CD4-positive, alpha-beta T cell (primary cell): ENCODE measurements around the gene LALBA. TPM values are rescaled to one million over a fixed set of nuclear protein-coding genes. Genes with fewer than 3 reads are reported as not detected.

ENCODE experiments used
- ATAC-seq: fragments of 200-7000 bp; cut with Tn5 transposase; one replicate; pipeline ENCODE4 v1.10.0; 2022; ENCODE audit warnings: mild to moderate bottlenecking; ENCODE audit not compliant: poor library complexity
- CTCF ChIA-PET: fragments of 350-600 bp; sonication (Branson Sonifier 250); formaldehyde crosslinking; loops from one replicate; lab custom pipeline; 2021; ENCODE audit warnings: antibody characterized with exemption, inconsistent platforms; lab: Charles Lee
- POLR2A ChIA-PET: fragments of 350-600 bp; sonication (Branson Sonifier 250); formaldehyde crosslinking; loops from one replicate; lab custom pipeline; 2021; ENCODE audit warnings: antibody characterized with exemption, inconsistent platforms; lab: Charles Lee
- DNase-seq, 14 experiments: peaks; one replicate each; pipeline ENCODE4 v3.0.0-alpha.2; 2013 to 2020; ENCODE audit warnings: mixed read lengths in 2 of 14
- H3K27ac ChIP-seq, 2 donors: one replicate each; pipeline versions ENCODE4 v1.5.1 to v1.7.0; 2013; ENCODE audit warnings: low read length in 2 of 2, low read depth in 1 of 2, mild to moderate bottlenecking in 1 of 2
- H3K27me3 ChIP-seq, 2 experiments: 1 replicate in 1 of 2; 2 replicates in 1 of 2; pipeline versions ENCODE4 v1.6.1 to v1.7.0; 2013; ENCODE audit warnings: low read length in 2 of 2, control low read depth in 1 of 2, mild to moderate bottlenecking in 1 of 2, moderate library complexity in 1 of 2; ENCODE audit not compliant: insufficient read depth in 2 of 2, control insufficient read depth in 1 of 2
- H3K36me3 ChIP-seq: one replicate; pipeline ENCODE4 v1.6.1; 2013; ENCODE audit warnings: low read length, control low read depth; ENCODE audit not compliant: insufficient read depth
- H3K4me1 ChIP-seq: one replicate; pipeline ENCODE4 v1.6.1; 2013; ENCODE audit warnings: low read length, control low read depth; ENCODE audit not compliant: insufficient read depth
- H3K4me3 ChIP-seq: one replicate; pipeline ENCODE4 v1.5.1; 2013; ENCODE audit warnings: mild to moderate bottlenecking, low read length, moderate library complexity
- H3K9me3 ChIP-seq, 2 experiments: 1 replicate in 1 of 2; 2 replicates in 1 of 2; pipeline versions ENCODE4 v1.6.1 to v1.7.0; 2013; ENCODE audit warnings: low read length in 2 of 2, mild to moderate bottlenecking in 2 of 2, control low read depth in 1 of 2, moderate library complexity in 1 of 2; ENCODE audit not compliant: control insufficient read depth in 1 of 2, insufficient read depth in 1 of 2
- H3K27ac Mint-ChIP-seq: one replicate; pipeline ENCODE4 v1.8.0; 2020; ENCODE audit warnings: mixed read lengths
- H3K27me3 Mint-ChIP-seq: one replicate; pipeline ENCODE4 v1.8.0; 2021; ENCODE audit warnings: mixed read lengths
- H3K36me3 Mint-ChIP-seq: one replicate; pipeline ENCODE4 v1.8.0; 2021; ENCODE audit warnings: low read depth, mixed read lengths
- H3K4me1 Mint-ChIP-seq: one replicate; pipeline ENCODE4 v1.8.0; 2021; ENCODE audit warnings: low read depth, mixed read lengths
- H3K4me3 Mint-ChIP-seq: one replicate; pipeline ENCODE4 v1.8.0; 2020; ENCODE audit warnings: mild to moderate bottlenecking, mixed read lengths
- H3K9me3 Mint-ChIP-seq: one replicate; pipeline ENCODE4 v1.8.0; 2020; ENCODE audit warnings: mixed read lengths
- intact Hi-C, 2 experiments: fragments of 100-400 bp; cut with DNase I in 1 of 2; cut with micrococcal nuclease in 1 of 2; formaldehyde crosslinking; loops; one replicate each; pipeline versions ENCODE4 v1.15.1 to v1.9.0; 2023 to 2025; cut with DNase I, micrococcal nuclease
- total RNA-seq, 174 experiments: library from RNA in 2 of 174; stranded (reverse) in 2 of 174; gene quantifications; one replicate each; pipeline ENCODE4 v1.2.3 and lab custom pipeline; 2021 to 2026
- TF ChIP-seq, protein P1 (sequence below): fragments of 200-600 bp; IDR thresholded peaks from one replicate; pipeline ENCODE4 v1.8.0; 2022; ENCODE audit warnings: antibody characterized with exemption, mild to moderate bottlenecking

The LALBA gene
- total RNA-seq, 2 experiments from 2014 or later = not detected

DNA sequence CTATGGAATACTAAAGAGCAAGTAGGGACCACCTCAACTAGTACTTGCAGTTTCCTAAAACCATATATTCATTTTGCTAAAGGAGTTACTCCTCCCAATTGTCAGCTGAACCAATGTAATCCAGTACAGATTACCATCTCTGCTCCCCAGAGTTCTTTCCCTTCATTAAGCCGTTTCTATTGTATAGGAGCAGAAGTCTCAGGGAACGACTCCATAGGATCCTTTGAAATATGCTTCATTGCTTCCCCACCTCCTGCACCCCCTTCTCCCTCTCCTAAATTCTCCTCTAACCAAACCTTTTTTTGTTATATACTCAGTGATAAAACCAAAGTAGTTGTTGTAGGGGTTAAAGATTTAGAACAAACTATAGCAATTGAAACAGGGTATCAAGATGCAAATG, 30.7 kb upstream of the LALBA start:
- Histone ChIP-seq H3K4me3 (no peak overlapping the region), H3K27me3 (peaks cover 0 to 6% of the 10 kb centered on the region in 2 experiments), H3K4me1 (no peaks in the 10 kb centered on the region), H3K36me3 (no peaks in the 10 kb centered on the region), H3K27ac (no peak overlapping the region), H3K9me3 (peaks cover 10 to 19% of the 10 kb centered on the region in 2 experiments)
- Mint-ChIP-seq H3K36me3 (no peaks in the 10 kb centered on the region), H3K4me3 (no peak overlapping the region), H3K27me3 (peaks cover 12% of the 10 kb centered on the region), H3K9me3 (peaks cover 10% of the 10 kb centered on the region), H3K4me1 (no peaks in the 10 kb centered on the region), H3K27ac (no peak overlapping the region)
- intact Hi-C loops = no loop called here
- ChIA-PET POLR2A (no interaction called here), CTCF (no interaction called here)
- TF ChIP-seq, protein P1, sequence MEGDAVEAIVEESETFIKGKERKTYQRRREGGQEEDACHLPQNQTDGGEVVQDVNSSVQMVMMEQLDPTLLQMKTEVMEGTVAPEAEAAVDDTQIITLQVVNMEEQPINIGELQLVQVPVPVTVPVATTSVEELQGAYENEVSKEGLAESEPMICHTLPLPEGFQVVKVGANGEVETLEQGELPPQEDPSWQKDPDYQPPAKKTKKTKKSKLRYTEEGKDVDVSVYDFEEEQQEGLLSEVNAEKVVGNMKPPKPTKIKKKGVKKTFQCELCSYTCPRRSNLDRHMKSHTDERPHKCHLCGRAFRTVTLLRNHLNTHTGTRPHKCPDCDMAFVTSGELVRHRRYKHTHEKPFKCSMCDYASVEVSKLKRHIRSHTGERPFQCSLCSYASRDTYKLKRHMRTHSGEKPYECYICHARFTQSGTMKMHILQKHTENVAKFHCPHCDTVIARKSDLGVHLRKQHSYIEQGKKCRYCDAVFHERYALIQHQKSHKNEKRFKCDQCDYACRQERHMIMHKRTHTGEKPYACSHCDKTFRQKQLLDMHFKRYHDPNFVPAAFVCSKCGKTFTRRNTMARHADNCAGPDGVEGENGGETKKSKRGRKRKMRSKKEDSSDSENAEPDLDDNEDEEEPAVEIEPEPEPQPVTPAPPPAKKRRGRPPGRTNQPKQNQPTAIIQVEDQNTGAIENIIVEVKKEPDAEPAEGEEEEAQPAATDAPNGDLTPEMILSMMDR = no peak
- ATAC-seq (no peak), DNase-seq (no peak)

DNA sequence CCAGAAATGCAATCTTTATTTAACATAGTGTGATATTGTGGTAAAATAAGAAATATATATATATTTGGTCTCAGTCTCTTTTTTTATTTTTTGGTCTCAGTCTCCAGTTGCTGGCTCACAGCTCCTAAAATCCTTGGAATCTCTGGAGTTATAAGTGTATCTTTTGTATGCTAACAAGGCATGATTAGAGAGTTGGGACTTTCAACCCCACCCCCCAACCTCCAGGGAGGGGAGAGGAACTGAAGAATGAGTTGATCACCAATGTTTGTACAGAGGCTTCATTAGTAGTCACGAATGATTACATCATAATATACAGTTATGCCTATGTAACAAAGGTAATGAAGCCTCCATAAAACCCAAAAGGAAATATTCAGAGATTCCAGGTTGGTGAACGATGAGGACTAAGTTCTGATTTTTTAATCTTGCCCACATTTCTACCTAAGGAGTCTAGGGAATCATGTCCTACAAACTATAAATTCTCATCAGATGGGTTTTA, 22.8 kb upstream of the LALBA start:
- H3K27me3 ChIP-seq = peaks cover 0 to 11% of the 10 kb centered on the region in 2 experiments
- TF ChIP-seq, protein P1 = no peak
- Mint-ChIP-seq H3K36me3 (no peaks in the 10 kb centered on the region), H3K27ac (no peak overlapping the region), H3K4me1 (no peaks in the 10 kb centered on the region), H3K27me3 (peaks cover 35% of the 10 kb centered on the region), H3K4me3 (no peak overlapping the region), H3K9me3 (no peaks in the 10 kb centered on the region)
- no peaks in the 10 kb centered on the region for H3K4me1 ChIP-seq
- ChIA-PET CTCF (no interaction called here), POLR2A (no interaction called here)
- ATAC-seq = no peak
- H3K36me3 ChIP-seq = no peaks in the 10 kb centered on the region
- peaks cover 4 to 10% of the 10 kb centered on the region in 2 experiments for H3K9me3 ChIP-seq
- intact Hi-C loops = no loop called here
- no peak overlapping the region for H3K4me3 ChIP-seq
- H3K27ac ChIP-seq = no peak overlapping the region
- no peak for DNase-seq

DNA sequence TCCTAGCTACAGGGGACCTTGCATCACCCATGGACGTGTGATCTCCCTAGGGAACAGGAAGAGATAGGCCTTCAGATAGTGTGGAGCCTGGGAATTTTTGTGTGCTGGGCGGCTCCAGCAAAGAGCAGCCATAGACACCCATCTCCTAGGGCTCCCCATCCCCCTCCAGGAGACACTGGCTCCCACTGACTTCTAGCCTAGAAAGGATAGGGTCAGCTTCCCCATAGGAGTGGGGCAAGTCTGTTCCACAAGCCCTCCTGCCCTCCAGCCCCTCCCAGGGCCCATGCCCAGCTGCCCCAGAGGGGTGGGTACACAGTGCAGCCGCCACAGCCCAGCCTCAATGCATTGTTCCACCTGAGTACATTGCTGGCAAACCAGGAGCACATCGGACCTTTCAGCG, 16.5 kb upstream of the LALBA start:
- H3K36me3 Mint-ChIP-seq = no peaks in the 10 kb centered on the region

More for the DNA sequence above, 16.5 kb upstream of the LALBA start:
- H3K4me3 ChIP-seq = no peak overlapping the region
- H3K9me3 Mint-ChIP-seq = no peaks in the 10 kb centered on the region
- intact Hi-C loops = no loop called here
- CTCF ChIA-PET = no interaction called here
- no peak for DNase-seq
- H3K27me3 Mint-ChIP-seq = peaks cover 52% of the 10 kb centered on the region
- no peaks in the 10 kb centered on the region for H3K4me1 ChIP-seq
- H3K27me3 ChIP-seq = peaks cover 11 to 24% of the 10 kb centered on the region in 2 experiments
- no peak overlapping the region for H3K4me3 Mint-ChIP-seq
- H3K36me3 ChIP-seq = no peaks in the 10 kb centered on the region
- H3K27ac Mint-ChIP-seq = no peak overlapping the region
- no peak overlapping the region for H3K27ac ChIP-seq
- H3K4me1 Mint-ChIP-seq = no peaks in the 10 kb centered on the region
- POLR2A ChIA-PET = no interaction called here
- peaks cover 0 to 5% of the 10 kb centered on the region in 2 experiments for H3K9me3 ChIP-seq
- TF ChIP-seq, protein P1 = no peak
- ATAC-seq = no peak
